Rectal smooth muscle tissue (tissue), 1 donor: ENCODE results near the gene PMF1.

ENCODE experiments used
- H3K27ac ChIP-seq: one replicate; pipeline ENCODE4 v1.7.0; 2013; ENCODE audit warnings: low read depth, low read length, inconsistent platforms
- H3K27me3 ChIP-seq: one replicate; pipeline ENCODE4 v1.7.0; 2013; ENCODE audit warnings: low read length; ENCODE audit not compliant: control insufficient read depth, insufficient read depth
- H3K36me3 ChIP-seq: one replicate; pipeline ENCODE4 v1.7.0; 2013; ENCODE audit warnings: low read length; ENCODE audit not compliant: control insufficient read depth, insufficient read depth
- H3K4me1 ChIP-seq: one replicate; pipeline ENCODE4 v1.7.0; 2013; ENCODE audit warnings: low read length; ENCODE audit not compliant: control insufficient read depth, insufficient read depth
- H3K4me3 ChIP-seq: one replicate; pipeline ENCODE4 v1.7.0; 2013; ENCODE audit warnings: low read length
- H3K9ac ChIP-seq: one replicate; pipeline ENCODE4 v1.7.0; 2013; ENCODE audit warnings: low read length

The PMF1 gene

GRCh38 chr1:156263288-156263655, 50.5 kb downstream of the PMF1 start:
- Histone ChIP-seq H3K27ac (no peak overlapping the region), H3K9ac (no peak overlapping the region), H3K4me1 (no peaks in the 10 kb centered on the region), H3K27me3 (no peaks in the 10 kb centered on the region), H3K4me3 (no peak overlapping the region), H3K36me3 (peaks cover 60% of the 10 kb centered on the region)

- Histone ChIP-seq H3K27ac (no peak overlapping the region), H3K9ac (no peak overlapping the region), H3K27me3 (no peaks in the 10 kb centered on the region), H3K4me1 (no peaks in the 10 kb centered on the region), H3K36me3 (peaks cover 44% of the 10 kb centered on the region), H3K4me3 (no peak overlapping the region)
Observed at GRCh38 chr1:156266051-156266450, 53.2 kb downstream of the PMF1 start.

GRCh38 chr1:156268336-156268735, 55.5 kb downstream of the PMF1 start:
- no peak overlapping the region for H3K9ac ChIP-seq
- H3K36me3 ChIP-seq: peaks cover 42% of the 10 kb centered on the region
- no peaks in the 10 kb centered on the region for H3K27me3 ChIP-seq
- no peak overlapping the region for H3K27ac ChIP-seq
- no peaks in the 10 kb centered on the region for H3K4me1 ChIP-seq
- no peak overlapping the region for H3K4me3 ChIP-seq

GRCh38 chr1:156270314-156270713, 57.5 kb downstream of the PMF1 start:
- no peak overlapping the region for H3K9ac ChIP-seq
- no peaks in the 10 kb centered on the region for H3K4me1 ChIP-seq
- no peak overlapping the region for H3K27ac ChIP-seq
- H3K4me3 ChIP-seq: no peak overlapping the region
- H3K27me3 ChIP-seq: no peaks in the 10 kb centered on the region
- H3K36me3 ChIP-seq: peaks cover 52% of the 10 kb centered on the region

- Histone ChIP-seq H3K4me3 (no peak overlapping the region), H3K27ac (no peak overlapping the region), H3K4me1 (peaks cover 5% of the 10 kb centered on the region), H3K27me3 (no peaks in the 10 kb centered on the region), H3K36me3 (peaks cover 43% of the 10 kb centered on the region), H3K9ac (no peak overlapping the region)
Observed at GRCh38 chr1:156276532-156276931, 63.7 kb downstream of the PMF1 start.

- peaks cover 42% of the 10 kb centered on the region for H3K36me3 ChIP-seq
- H3K27me3 ChIP-seq: no peaks in the 10 kb centered on the region
- no peak overlapping the region for H3K27ac ChIP-seq
- H3K4me1 ChIP-seq: peaks cover 10% of the 10 kb centered on the region
- H3K4me3 ChIP-seq: no peak overlapping the region
- no peak overlapping the region for H3K9ac ChIP-seq
Observed at GRCh38 chr1:156276966-156277381, 64.2 kb downstream of the PMF1 start.

- Histone ChIP-seq H3K9ac (no peak overlapping the region), H3K27me3 (no peaks in the 10 kb centered on the region), H3K4me1 (peaks cover 16% of the 10 kb centered on the region), H3K36me3 (peaks cover 22% of the 10 kb centered on the region), H3K4me3 (no peak overlapping the region), H3K27ac (no peak overlapping the region)
Observed at GRCh38 chr1:156279837-156280236, 67.0 kb downstream of the PMF1 start.

GRCh38 chr1:156281281-156281680, 68.5 kb downstream of the PMF1 start:
- H3K9ac ChIP-seq: no peak overlapping the region
- peak overlapping the region; percentile 97 for H3K4me3 ChIP-seq
- H3K27me3 ChIP-seq: no peaks in the 10 kb centered on the region
- peaks cover 13% of the 10 kb centered on the region for H3K36me3 ChIP-seq
- H3K4me1 ChIP-seq: peaks cover 16% of the 10 kb centered on the region
- no peak overlapping the region for H3K27ac ChIP-seq

- peak overlapping the region; percentile 74 for H3K9ac ChIP-seq
- peak overlapping the region; percentile 97 for H3K4me3 ChIP-seq
- peak overlapping the region; percentile 91 for H3K27ac ChIP-seq
- H3K36me3 ChIP-seq: peaks cover 10% of the 10 kb centered on the region
- H3K27me3 ChIP-seq: no peaks in the 10 kb centered on the region
- peaks cover 16% of the 10 kb centered on the region for H3K4me1 ChIP-seq
Observed at GRCh38 chr1:156281693-156282478, 69.1 kb downstream of the PMF1 start.

GRCh38 chr1:156282479-156283222, 69.8 kb downstream of the PMF1 start, which contains the start of gene SMG5:
Gene SMG5, minus strand, starts transcription at chr1:156282825. Its CDS starts 145 bp downstream, at chr1:156282680.
- Histone ChIP-seq H3K4me3 (peak within 1 kb of the TSS; percentile 97), H3K27me3 (no peaks in the 10 kb centered on the region), H3K27ac (peak within 1 kb of the TSS; percentile 91), H3K4me1 (peaks cover 16% of the 10 kb centered on the region), H3K36me3 (peaks cover 7% of the 10 kb centered on the region), H3K9ac (peak within 1 kb of the TSS; percentile 74)

GRCh38 chr1:156283521-156283920, 70.7 kb downstream of the PMF1 start:
- no peaks in the 10 kb centered on the region for H3K27me3 ChIP-seq

GRCh38 chr1:156284112-156284511, 71.3 kb downstream of the PMF1 start, which contains the start of gene TMEM79:
Gene TMEM79, plus strand, starts transcription at chr1:156284325. Its CDS starts 902 bp downstream, at chr1:156285227.
- Histone ChIP-seq H3K27ac (peak within 1 kb of the TSS; percentile 77), H3K36me3 (no peaks in the 10 kb centered on the region), H3K27me3 (no peaks in the 10 kb centered on the region), H3K4me1 (peaks cover 16% of the 10 kb centered on the region), H3K4me3 (peak within 1 kb of the TSS; percentile 97), H3K9ac (peak within 1 kb of the TSS; percentile 61)

More at GRCh38 chr1:156283521-156283920, 70.7 kb downstream of the PMF1 start:
- Histone ChIP-seq H3K36me3 (peaks cover 3% of the 10 kb centered on the region), H3K4me1 (peaks cover 16% of the 10 kb centered on the region), H3K27ac (no peak overlapping the region), H3K9ac (peak overlapping the region; percentile 61), H3K4me3 (peak overlapping the region; percentile 97)
